ENCODE data around the gene PSAPL1. TPM values are rescaled to one million over a fixed set of nuclear protein-coding genes. Genes with fewer than 3 reads are reported as not detected.

The PSAPL1 gene
- total RNA-seq, 1 experiment from 2014 or later = not detected

DNA sequence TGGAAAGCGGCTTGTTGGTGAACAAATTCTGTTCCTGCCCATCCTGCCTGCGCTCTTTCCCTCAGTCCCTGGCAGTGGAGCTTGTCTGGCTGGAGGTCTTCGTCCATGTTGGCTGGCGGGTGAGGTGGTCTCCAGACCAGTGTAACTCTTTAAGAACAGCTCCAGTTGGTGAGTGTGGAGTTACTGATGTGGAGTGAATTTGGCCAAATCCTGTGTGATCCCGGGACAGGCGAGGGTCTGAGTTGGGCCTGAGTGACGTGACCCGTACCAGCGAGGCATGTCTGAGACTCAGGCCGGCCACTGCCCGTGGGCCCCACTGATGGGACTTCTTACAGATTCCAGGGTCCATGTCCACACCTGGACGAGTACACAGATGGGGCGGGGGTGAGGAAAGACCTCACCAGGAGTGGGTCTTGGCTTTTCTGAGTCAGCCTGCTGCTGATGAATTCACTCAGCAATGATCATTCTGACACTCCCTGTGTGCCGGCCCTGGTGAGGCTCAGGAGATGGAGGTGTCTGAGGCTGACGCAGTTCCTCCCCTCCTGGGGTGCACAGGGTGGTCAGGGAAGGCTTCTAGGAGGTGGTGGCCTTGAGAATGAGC is 45.5 kb downstream of the PSAPL1 start:
- H3K36me3 ChIP-seq (ENCODE audit: control insufficient read depth, insufficient read depth, low read length) = no peaks in the 10 kb centered on the region
- H3K27me3 ChIP-seq (ENCODE audit: control insufficient read depth, insufficient read depth, low read length) = no peaks in the 10 kb centered on the region
- intact Hi-C loops (cut with micrococcal nuclease; ENCODE audit: unreplicated experiment) (no loop called here), in situ Hi-C loops (cut with HindIII; ENCODE audit: low pct_unique_long_range_greater_than_20kb, low sequenced_read_pairs) (no loop called here)
- H3K27ac ChIP-seq (ENCODE audit: low read length) = no peak overlapping the region
- H3K4me1 ChIP-seq (ENCODE audit: control insufficient read depth, insufficient read depth, low read length) = no peaks in the 10 kb centered on the region
- DNase-seq (ENCODE audit: low read depth, low spot score) (no peak), ATAC-seq (no peak)
- H3K4me3 ChIP-seq (ENCODE audit: low read depth in 2 of 2, low read length in 2 of 2) = no peak overlapping the region
- CTCF ChIA-PET = no interaction called here
- no peak for TF ChIP-seq SIN3A (IDR thresholded peaks at IDR 0.05; ENCODE audit: borderline replicate concordance, insufficient read depth, low read depth, low read length)
- TF ChIP-seq, protein P1, sequence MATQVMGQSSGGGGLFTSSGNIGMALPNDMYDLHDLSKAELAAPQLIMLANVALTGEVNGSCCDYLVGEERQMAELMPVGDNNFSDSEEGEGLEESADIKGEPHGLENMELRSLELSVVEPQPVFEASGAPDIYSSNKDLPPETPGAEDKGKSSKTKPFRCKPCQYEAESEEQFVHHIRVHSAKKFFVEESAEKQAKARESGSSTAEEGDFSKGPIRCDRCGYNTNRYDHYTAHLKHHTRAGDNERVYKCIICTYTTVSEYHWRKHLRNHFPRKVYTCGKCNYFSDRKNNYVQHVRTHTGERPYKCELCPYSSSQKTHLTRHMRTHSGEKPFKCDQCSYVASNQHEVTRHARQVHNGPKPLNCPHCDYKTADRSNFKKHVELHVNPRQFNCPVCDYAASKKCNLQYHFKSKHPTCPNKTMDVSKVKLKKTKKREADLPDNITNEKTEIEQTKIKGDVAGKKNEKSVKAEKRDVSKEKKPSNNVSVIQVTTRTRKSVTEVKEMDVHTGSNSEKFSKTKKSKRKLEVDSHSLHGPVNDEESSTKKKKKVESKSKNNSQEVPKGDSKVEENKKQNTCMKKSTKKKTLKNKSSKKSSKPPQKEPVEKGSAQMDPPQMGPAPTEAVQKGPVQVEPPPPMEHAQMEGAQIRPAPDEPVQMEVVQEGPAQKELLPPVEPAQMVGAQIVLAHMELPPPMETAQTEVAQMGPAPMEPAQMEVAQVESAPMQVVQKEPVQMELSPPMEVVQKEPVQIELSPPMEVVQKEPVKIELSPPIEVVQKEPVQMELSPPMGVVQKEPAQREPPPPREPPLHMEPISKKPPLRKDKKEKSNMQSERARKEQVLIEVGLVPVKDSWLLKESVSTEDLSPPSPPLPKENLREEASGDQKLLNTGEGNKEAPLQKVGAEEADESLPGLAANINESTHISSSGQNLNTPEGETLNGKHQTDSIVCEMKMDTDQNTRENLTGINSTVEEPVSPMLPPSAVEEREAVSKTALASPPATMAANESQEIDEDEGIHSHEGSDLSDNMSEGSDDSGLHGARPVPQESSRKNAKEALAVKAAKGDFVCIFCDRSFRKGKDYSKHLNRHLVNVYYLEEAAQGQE (IDR thresholded peaks at IDR 0.05; ENCODE audit: insufficient read depth in 1 of 2, low read depth in 2 of 2, low read length in 1 of 2) = no peak
- TF ChIP-seq POLR2AphosphoS5 (IDR thresholded peaks at IDR 0.05; ENCODE audit: low read depth, low read length) = no peak
- TF ChIP-seq CTCF (IDR thresholded peaks at IDR 0.05) = no peak
- no peak for TF ChIP-seq TCF7L2 (IDR thresholded peaks at IDR 0.05; ENCODE audit: low read depth, low read length)
- H3K9me3 ChIP-seq (ENCODE audit: control insufficient read depth, insufficient read depth, low read depth, low read length) = no peaks in the 10 kb centered on the region
- BruUV-seq (replicated peaks) = no TSS peak
- POLR2A ChIA-PET = no interaction called here

DNA sequence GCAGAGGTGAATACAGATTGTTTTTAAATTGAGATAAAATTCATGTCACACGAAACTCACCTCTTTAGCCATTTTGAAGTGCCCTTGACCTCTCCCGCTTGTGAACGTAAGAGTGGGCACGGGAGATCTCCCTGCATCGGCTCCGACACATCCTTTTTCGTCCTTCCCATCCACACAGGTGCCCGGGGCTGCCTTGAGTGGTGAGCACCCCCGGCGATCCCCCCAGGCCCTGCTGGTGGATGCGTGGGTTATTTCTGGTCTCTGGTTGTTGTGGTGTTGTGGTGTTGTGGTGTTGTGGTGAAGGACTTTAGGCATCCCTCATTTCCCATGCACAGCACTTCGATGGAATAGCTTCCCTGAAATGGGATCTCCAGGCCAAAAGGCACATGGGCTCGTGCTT is 46.1 kb downstream of the PSAPL1 start:
- Histone ChIP-seq H3K9me3 (ENCODE audit: control insufficient read depth, insufficient read depth, low read depth, low read length) (no peaks in the 10 kb centered on the region), H3K36me3 (ENCODE audit: control insufficient read depth, insufficient read depth, low read length) (no peaks in the 10 kb centered on the region), H3K4me3 (ENCODE audit: low read depth in 2 of 2, low read length in 2 of 2) (no peak overlapping the region), H3K4me1 (ENCODE audit: control insufficient read depth, insufficient read depth, low read length) (no peaks in the 10 kb centered on the region), H3K27ac (ENCODE audit: low read length) (no peak overlapping the region), H3K27me3 (ENCODE audit: control insufficient read depth, insufficient read depth, low read length) (no peaks in the 10 kb centered on the region)
- no peak for DNase-seq (ENCODE audit: low read depth, low spot score)
- no TSS peak for BruUV-seq (replicated peaks)
- intact Hi-C loops (cut with micrococcal nuclease; ENCODE audit: unreplicated experiment) (no loop called here), in situ Hi-C loops (cut with HindIII; ENCODE audit: low pct_unique_long_range_greater_than_20kb, low sequenced_read_pairs) (no loop called here)
- TF ChIP-seq, protein P1 (IDR thresholded peaks at IDR 0.05; ENCODE audit: insufficient read depth in 1 of 2, low read depth in 2 of 2, low read length in 1 of 2) = no peak
- TF ChIP-seq SIN3A (IDR thresholded peaks at IDR 0.05; ENCODE audit: borderline replicate concordance, insufficient read depth, low read depth, low read length) (no peak), CTCF (IDR thresholded peaks at IDR 0.05) (no peak), POLR2AphosphoS5 (IDR thresholded peaks at IDR 0.05; ENCODE audit: low read depth, low read length) (no peak), TCF7L2 (IDR thresholded peaks at IDR 0.05; ENCODE audit: low read depth, low read length) (no peak)
- POLR2A ChIA-PET = no interaction called here
- CTCF ChIA-PET = no interaction called here
- ATAC-seq = no peak
